GM20000 (cell line): ENCODE measurements around the gene FIZ1.
A peak's percentile ranks its signal among the peaks of the same experiment; 100 is the strongest.
"Not testable (repeated sequence)": the region's sequence is repeated elsewhere in the genome, so short reads cannot be mapped to it uniquely, and the experiment has no call there.

ENCODE experiments used
- DNase-seq: peaks from one replicate; pipeline ENCODE4 v3.0.0; 2012; ENCODE audit warnings: low spot score
- CTCF ChIP-seq: IDR thresholded peaks from 2 replicates; pipeline ENCODE4 v1.5.1; 2012; ENCODE audit warnings: mild to moderate bottlenecking, control low read depth; ENCODE audit errors: extremely low read depth, missing control alignments

The FIZ1 gene

GRCh38 chr19:55581145-55581822 lies 18.0 kb downstream of the FIZ1 start:
- TF ChIP-seq CTCF: no peak
- no peak for DNase-seq

- TF ChIP-seq CTCF: no peak
- DNase-seq: peak; percentile 92
These were observed 18.6 kb downstream of the FIZ1 start, which contains the start of gene ZNF579 for GRCh38 chr19:55580628-55581144. Gene ZNF579 (minus strand): TSS chr19:55580848. CDS start chr19:55579639, 1,209 bp downstream.

- peak; percentile 73 for DNase-seq
- TF ChIP-seq CTCF: no peak
These were observed 19.3 kb downstream of the FIZ1 start for GRCh38 chr19:55579766-55580621.

- no peak for DNase-seq
- TF ChIP-seq CTCF: no peak
These were observed 20.3 kb downstream of the FIZ1 start for GRCh38 chr19:55578761-55579747.

- no peak for DNase-seq
- no peak for TF ChIP-seq CTCF
These were observed 21.1 kb downstream of the FIZ1 start for GRCh38 chr19:55578031-55578760.

- no peak for TF ChIP-seq CTCF
These were observed 22.6 kb downstream of the FIZ1 start for GRCh38 chr19:55576746-55577145.

GRCh38 chr19:55573929-55574328 lies 25.4 kb downstream of the FIZ1 start:
- not testable (repeated sequence) for DNase-seq

More at GRCh38 chr19:55576746-55577145, 22.6 kb downstream of the FIZ1 start:
- no peak for DNase-seq

- not testable (repeated sequence) for DNase-seq
These were observed 29.8 kb downstream of the FIZ1 start for GRCh38 chr19:55569477-55569876.
